T-helper 2 cell treated with Interferon-gamma antibody and Interleukin-4, amounts not matched to agents 5 μg/mL and 100 μg/mL, for 36 hours (primary cell): ENCODE data around the gene IQCN.

Source experiments
- DNase-seq: peaks from one replicate; pipeline ENCODE4 v3.0.0; 2021; ENCODE audit warnings: low spot score
- H3K27ac Mint-ChIP-seq: one replicate; pipeline ENCODE4 v1.8.0; 2021; ENCODE audit warnings: mild to moderate bottlenecking, mixed read lengths
- H3K27me3 Mint-ChIP-seq: one replicate; pipeline ENCODE4 v1.8.0; 2021; ENCODE audit warnings: low read depth, mixed read lengths
- H3K36me3 Mint-ChIP-seq: one replicate; pipeline ENCODE4 v1.8.0; 2021; ENCODE audit warnings: low read depth, mixed read lengths
- H3K4me1 Mint-ChIP-seq: one replicate; pipeline ENCODE4 v1.8.0; 2021; ENCODE audit warnings: low read depth, mixed read lengths
- H3K4me3 Mint-ChIP-seq: one replicate; pipeline ENCODE4 v1.8.0; 2022; ENCODE audit warnings: mild to moderate bottlenecking, moderate library complexity, mixed read lengths
- H3K9me3 Mint-ChIP-seq: one replicate; pipeline ENCODE4 v1.8.0; 2021; ENCODE audit warnings: mixed read lengths

Gene IQCN

GRCh38 chr19:18274781-18275356 is 617 bp upstream of the IQCN start:
- no peak overlapping the region for H3K4me3 Mint-ChIP-seq
- H3K9me3 Mint-ChIP-seq, result no peaks in the 10 kb centered on the region
- no peak overlapping the region for H3K27ac Mint-ChIP-seq
- H3K4me1 Mint-ChIP-seq, result peaks cover 17% of the 10 kb centered on the region
- no peak for DNase-seq
- H3K36me3 Mint-ChIP-seq, result peaks cover 45% of the 10 kb centered on the region
- peaks cover 3% of the 10 kb centered on the region for H3K27me3 Mint-ChIP-seq

- H3K4me3 Mint-ChIP-seq, result no peak overlapping the region
- peaks cover 38% of the 10 kb centered on the region for H3K36me3 Mint-ChIP-seq
These were observed 562 bp downstream of the IQCN start for GRCh38 chr19:18273561-18274218.

GRCh38 chr19:18271433-18271841 is 2.8 kb downstream of the IQCN start:
- H3K36me3 Mint-ChIP-seq, result peaks cover 35% of the 10 kb centered on the region
- no peak overlapping the region for H3K4me3 Mint-ChIP-seq
- no peak overlapping the region for H3K27ac Mint-ChIP-seq
- no peak for DNase-seq
- H3K4me1 Mint-ChIP-seq, result peaks cover 7% of the 10 kb centered on the region
- H3K27me3 Mint-ChIP-seq, result no peaks in the 10 kb centered on the region
- H3K9me3 Mint-ChIP-seq, result no peaks in the 10 kb centered on the region

More at GRCh38 chr19:18273561-18274218, 562 bp downstream of the IQCN start:
- Mint-ChIP-seq H3K4me1 (peaks cover 13% of the 10 kb centered on the region), H3K9me3 (no peaks in the 10 kb centered on the region), H3K27ac (no peak overlapping the region), H3K27me3 (no peaks in the 10 kb centered on the region)
- DNase-seq, result no peak

- DNase-seq, result no peak
- no peak overlapping the region for H3K27ac Mint-ChIP-seq
- peaks cover 5% of the 10 kb centered on the region for H3K4me1 Mint-ChIP-seq
- no peaks in the 10 kb centered on the region for H3K27me3 Mint-ChIP-seq
- H3K9me3 Mint-ChIP-seq, result no peaks in the 10 kb centered on the region
- H3K4me3 Mint-ChIP-seq, result no peak overlapping the region
- H3K36me3 Mint-ChIP-seq, result peaks cover 37% of the 10 kb centered on the region
These were observed 3.9 kb downstream of the IQCN start for GRCh38 chr19:18270326-18270725.

GRCh38 chr19:18269070-18269723 is 5.1 kb downstream of the IQCN start:
- Mint-ChIP-seq H3K27ac (no peak overlapping the region), H3K36me3 (peaks cover 27% of the 10 kb centered on the region), H3K4me3 (no peak overlapping the region), H3K9me3 (no peaks in the 10 kb centered on the region), H3K27me3 (no peaks in the 10 kb centered on the region), H3K4me1 (peaks cover 2% of the 10 kb centered on the region)
- no peak for DNase-seq

GRCh38 chr19:18266771-18267686 is 7.2 kb downstream of the IQCN start:
- Mint-ChIP-seq H3K27ac (no peak overlapping the region), H3K9me3 (no peaks in the 10 kb centered on the region), H3K36me3 (peaks cover 22% of the 10 kb centered on the region), H3K27me3 (no peaks in the 10 kb centered on the region), H3K4me3 (no peak overlapping the region), H3K4me1 (peaks cover 2% of the 10 kb centered on the region)
- no peak for DNase-seq

- Mint-ChIP-seq H3K9me3 (no peaks in the 10 kb centered on the region), H3K4me1 (peaks cover 2% of the 10 kb centered on the region), H3K27me3 (no peaks in the 10 kb centered on the region), H3K27ac (no peak overlapping the region), H3K36me3 (peaks cover 20% of the 10 kb centered on the region), H3K4me3 (no peak overlapping the region)
- DNase-seq, result no peak
These were observed 8.7 kb downstream of the IQCN start for GRCh38 chr19:18265582-18265981.

- H3K9me3 Mint-ChIP-seq, result no peaks in the 10 kb centered on the region
- H3K36me3 Mint-ChIP-seq, result peaks cover 20% of the 10 kb centered on the region
- no peak overlapping the region for H3K4me3 Mint-ChIP-seq
- DNase-seq, result no peak
- H3K27me3 Mint-ChIP-seq, result no peaks in the 10 kb centered on the region
- peaks cover 2% of the 10 kb centered on the region for H3K4me1 Mint-ChIP-seq
- no peak overlapping the region for H3K27ac Mint-ChIP-seq
These were observed 9.2 kb downstream of the IQCN start for GRCh38 chr19:18264971-18265540.

GRCh38 chr19:18264137-18264854 is 10.0 kb downstream of the IQCN start:
- H3K9me3 Mint-ChIP-seq, result no peaks in the 10 kb centered on the region
- H3K4me3 Mint-ChIP-seq, result no peak overlapping the region
- no peak for DNase-seq
- no peak overlapping the region for H3K27ac Mint-ChIP-seq
- H3K36me3 Mint-ChIP-seq, result peaks cover 20% of the 10 kb centered on the region
- peaks cover 2% of the 10 kb centered on the region for H3K4me1 Mint-ChIP-seq
- no peaks in the 10 kb centered on the region for H3K27me3 Mint-ChIP-seq

- DNase-seq, result no peak
- H3K4me1 Mint-ChIP-seq, result peaks cover 2% of the 10 kb centered on the region
- no peaks in the 10 kb centered on the region for H3K9me3 Mint-ChIP-seq
- no peak overlapping the region for H3K4me3 Mint-ChIP-seq
- H3K27ac Mint-ChIP-seq, result no peak overlapping the region
- peaks cover 16% of the 10 kb centered on the region for H3K36me3 Mint-ChIP-seq
- H3K27me3 Mint-ChIP-seq, result no peaks in the 10 kb centered on the region
These were observed 10.7 kb downstream of the IQCN start for GRCh38 chr19:18263324-18264136.

GRCh38 chr19:18262917-18263316 is 11.3 kb downstream of the IQCN start:
- H3K4me3 Mint-ChIP-seq, result no peak overlapping the region
- no peaks in the 10 kb centered on the region for H3K27me3 Mint-ChIP-seq
- no peaks in the 10 kb centered on the region for H3K9me3 Mint-ChIP-seq
- H3K4me1 Mint-ChIP-seq, result no peaks in the 10 kb centered on the region
- DNase-seq, result no peak
- peaks cover 11% of the 10 kb centered on the region for H3K36me3 Mint-ChIP-seq
- no peak overlapping the region for H3K27ac Mint-ChIP-seq

- no peak for DNase-seq
- Mint-ChIP-seq H3K36me3 (peaks cover 11% of the 10 kb centered on the region), H3K4me3 (no peak overlapping the region), H3K27ac (no peak overlapping the region), H3K9me3 (no peaks in the 10 kb centered on the region), H3K27me3 (no peaks in the 10 kb centered on the region), H3K4me1 (no peaks in the 10 kb centered on the region)
These were observed 12.1 kb downstream of the IQCN start for GRCh38 chr19:18262144-18262543.
